GM18861 (cell line): ENCODE measurements around the gene MCRS1.
"Not testable (repeated sequence)": the region's sequence is repeated elsewhere in the genome, so short reads cannot be mapped to it uniquely, and the experiment has no call there.

Source experiments
- ATAC-seq: cut with Tn5 transposase; IDR thresholded peaks from one replicate; pipeline ENCODE4 v1.9.1; 2021; ENCODE audit not compliant: unreplicated experiment

Gene MCRS1

GRCh38 chr12:49542592-49543160, 25.3 kb downstream of the MCRS1 start:
- no peak for ATAC-seq

GRCh38 chr12:49541911-49542505, 25.9 kb downstream of the MCRS1 start:
- no peak for ATAC-seq

- no peak for ATAC-seq
Measured at GRCh38 chr12:49541140-49541861, 26.6 kb downstream of the MCRS1 start.

- ATAC-seq: no peak
Measured at GRCh38 chr12:49540229-49541139, 27.5 kb downstream of the MCRS1 start.

- ATAC-seq: no peak
Measured at GRCh38 chr12:49539406-49540228, 28.3 kb downstream of the MCRS1 start.

GRCh38 chr12:49538510-49539403, 29.2 kb downstream of the MCRS1 start, which contains the start of gene KCNH3:
KCNH3 (plus strand) TSS chr12:49539030; CDS start chr12:49539417, 387 bp downstream.
- no peak for ATAC-seq

- ATAC-seq: no peak
Measured at GRCh38 chr12:49537752-49538509, 30.0 kb downstream of the MCRS1 start.

GRCh38 chr12:49537231-49537751, 30.7 kb downstream of the MCRS1 start:
- no peak for ATAC-seq

- ATAC-seq: no peak
Measured at GRCh38 chr12:49536526-49537071, 31.3 kb downstream of the MCRS1 start.

GRCh38 chr12:49535921-49536525, 31.9 kb downstream of the MCRS1 start:
- no peak for ATAC-seq

GRCh38 chr12:49534731-49535278, 33.1 kb downstream of the MCRS1 start:
- no peak for ATAC-seq

GRCh38 chr12:49534122-49534521, 33.8 kb downstream of the MCRS1 start:
- ATAC-seq: not testable (repeated sequence)

GRCh38 chr12:49533331-49533730, 34.6 kb downstream of the MCRS1 start:
- ATAC-seq: no peak

GRCh38 chr12:49531745-49532144, 36.2 kb downstream of the MCRS1 start:
- no peak for ATAC-seq

- no peak for ATAC-seq
Measured at GRCh38 chr12:49529414-49529813, 38.5 kb downstream of the MCRS1 start.

- ATAC-seq: no peak
Measured at GRCh38 chr12:49527361-49528130, 40.4 kb downstream of the MCRS1 start.

GRCh38 chr12:49525942-49526341, 42.0 kb downstream of the MCRS1 start:
- no peak for ATAC-seq
